H1 (cell line): ENCODE measurements around the gene PCDHGA3. TPM values are rescaled to one million over a fixed set of nuclear protein-coding genes. Genes with fewer than 3 reads are reported as not detected.

Experiments used
- CTCF ChIA-PET: fragments of 300-600 bp; sonication (Branson Sonifier 250); formaldehyde crosslinking; loops from one replicate; lab custom pipeline; 2021; ENCODE audit not compliant: partially characterized antibody; lab: Charles Lee
- POLR2A ChIA-PET: fragments of 300-600 bp; sonication (Branson Sonifier 250); formaldehyde crosslinking; loops from one replicate; lab custom pipeline; 2021; ENCODE audit warnings: inconsistent platforms; ENCODE audit not compliant: partially characterized antibody; lab: Charles Lee
- DNase-seq, 2 experiments: peaks; one replicate each; pipeline versions ENCODE4 v3.0.0 to v3.0.0-alpha.2; 2010 to 2022; ENCODE audit warnings: low spot score in 2 of 2, low read depth in 1 of 2, mixed read lengths in 1 of 2
- FAIRE-seq: peaks from 2 replicates; lab custom pipeline; 2011; peaks lifted over from hg19 to GRCh38; lab: Jason Lieb, UNC
- H2AFZ ChIP-seq: 2 replicates; pipeline ENCODE4 v1.8.1; 2012; ENCODE audit warnings: low read length, inconsistent platforms
- H2AK5ac ChIP-seq: 2 replicates; pipeline ENCODE4 v1.6.1; 2013; ENCODE audit warnings: low read depth, low read length
- H2BK120ac ChIP-seq: replicated peaks from 2 replicates; pipeline ENCODE3; 2013; ENCODE audit warnings: low read depth, low read length, inconsistent platforms
- H2BK12ac ChIP-seq: 2 replicates; pipeline ENCODE4 v1.6.1; 2013; ENCODE audit warnings: low read depth, low read length
- H2BK15ac ChIP-seq: 2 replicates; pipeline ENCODE4 v1.6.1; 2013; ENCODE audit warnings: low read length
- H2BK20ac ChIP-seq: 2 replicates; pipeline ENCODE4 v1.6.1; 2013; ENCODE audit warnings: low read length
- H2BK5ac ChIP-seq: 2 replicates; pipeline ENCODE4 v1.6.1; 2013; ENCODE audit warnings: low read depth, low read length
- H3K14ac ChIP-seq: 2 replicates; pipeline ENCODE4 v1.6.1; 2013; ENCODE audit warnings: inconsistent platforms; ENCODE audit not compliant: insufficient read length
- H3K18ac ChIP-seq: 2 replicates; pipeline ENCODE4 v1.6.1; 2013; ENCODE audit warnings: low read length; ENCODE audit errors: extremely low read depth
- H3K23ac ChIP-seq: 2 replicates; pipeline ENCODE4 v1.6.1; 2013; ENCODE audit warnings: inconsistent platforms; ENCODE audit not compliant: insufficient read length
- H3K23me2 ChIP-seq: 2 replicates; pipeline ENCODE4 v1.6.1; 2013; ENCODE audit warnings: low read depth, low read length
- H3K27ac ChIP-seq: 2 replicates; pipeline ENCODE4 v1.6.1; 2011; ENCODE audit warnings: low read depth, low read length, inconsistent platforms
- H3K27me3 ChIP-seq, 4 experiments: replicated peaks in 1 of 4; 1 replicate in 1 of 4; 2 replicates in 3 of 4; pipeline versions ENCODE4 v1.6.1 to v1.8.1; 2011 to 2013; ENCODE audit warnings: low read length in 3 of 4, mild to moderate bottlenecking in 3 of 4, inconsistent platforms in 2 of 4, mixed read lengths in 2 of 4, moderate library complexity in 1 of 4; ENCODE audit not compliant: control insufficient read depth in 3 of 4, insufficient read depth in 3 of 4; ENCODE audit errors: extremely low read depth in 1 of 4
- H3K36me3 ChIP-seq, 4 experiments: 2 replicates each; pipeline versions ENCODE4 v1.6.1 to v1.8.1; 2011 to 2013; ENCODE audit warnings: mild to moderate bottlenecking in 4 of 4, low read length in 3 of 4, moderate library complexity in 2 of 4, control low read depth in 1 of 4, inconsistent platforms in 1 of 4; ENCODE audit not compliant: insufficient read depth in 4 of 4, control insufficient read depth in 2 of 4
- H3K4ac ChIP-seq: replicated peaks from 2 replicates; pipeline ENCODE3; 2013; ENCODE audit warnings: low read length, low read depth, mixed read lengths, inconsistent platforms; ENCODE audit not compliant: insufficient read length
- H3K4me1 ChIP-seq, 4 experiments: replicated peaks in 1 of 4; 1 replicate in 1 of 4; 2 replicates in 3 of 4; pipeline versions ENCODE4 v1.6.1 to v1.8.1; 2011 to 2013; ENCODE audit warnings: low read length in 3 of 4, inconsistent platforms in 2 of 4, mixed read lengths in 1 of 4; ENCODE audit not compliant: insufficient read depth in 4 of 4, control insufficient read depth in 3 of 4
- H3K4me2 ChIP-seq, 2 experiments: 2 replicates each; pipeline versions ENCODE4 v1.6.1 to v1.8.1; 2011 to 2013; ENCODE audit warnings: low read depth in 2 of 2, low read length in 2 of 2, control low read depth in 1 of 2, inconsistent platforms in 1 of 2, mild to moderate bottlenecking in 1 of 2; ENCODE audit not compliant: insufficient read depth in 1 of 2
- H3K4me3 ChIP-seq, 4 experiments: fragments of 200-600, 300-600 bp in 1 of 4; sonication (generic), shearing (Covaris generic), sonication (Bioruptor Twin) in 1 of 4; 2 replicates each; pipeline versions ENCODE4 v1.5.1 to v1.8.1; 2011 to 2016; ENCODE audit warnings: low read length in 4 of 4, low read depth in 3 of 4, control low read depth in 2 of 4, inconsistent platforms in 2 of 4, mild to moderate bottlenecking in 2 of 4, mixed read lengths in 1 of 4, moderate library complexity in 1 of 4; ENCODE audit not compliant: insufficient read depth in 2 of 4; ENCODE audit errors: extremely low read depth in 1 of 4
- H3K56ac ChIP-seq: replicated peaks from 2 replicates; pipeline ENCODE3; 2013; ENCODE audit warnings: low read depth, mild to moderate bottlenecking, mixed read lengths, low read length, inconsistent platforms; ENCODE audit not compliant: insufficient read length
- H3K79me1 ChIP-seq: 2 replicates; pipeline ENCODE4 v1.6.1; 2013; ENCODE audit warnings: low read depth, low read length, control low read depth
- H3K79me2 ChIP-seq, 2 experiments: 2 replicates each; pipeline versions ENCODE4 v1.6.1 to v1.8.1; 2012 to 2013; ENCODE audit warnings: low read length in 2 of 2, mild to moderate bottlenecking in 2 of 2, inconsistent platforms in 1 of 2; ENCODE audit not compliant: insufficient read depth in 2 of 2, control insufficient read depth in 1 of 2
- H3K9ac ChIP-seq, 4 experiments: replicated peaks in 1 of 4; 1 replicate in 1 of 4; 2 replicates in 3 of 4; pipeline versions ENCODE4 v1.6.1 to v1.8.1; 2011 to 2013; ENCODE audit warnings: low read depth in 3 of 4, low read length in 3 of 4, control low read depth in 2 of 4, mild to moderate bottlenecking in 2 of 4, moderate library complexity in 2 of 4, inconsistent platforms in 1 of 4; ENCODE audit errors: extremely low read depth in 1 of 4
- H3K9me3 ChIP-seq, 2 experiments: 2 replicates each; pipeline versions ENCODE4 v1.6.1 to v1.8.1; 2012 to 2013; ENCODE audit warnings: mild to moderate bottlenecking in 2 of 2, moderate library complexity in 2 of 2, control low read depth in 1 of 2, inconsistent platforms in 1 of 2, low read depth in 1 of 2, low read length in 1 of 2, mixed read lengths in 1 of 2; ENCODE audit not compliant: insufficient read depth in 2 of 2
- H4K20me1 ChIP-seq, 2 experiments: replicated peaks in 1 of 2; 2 replicates each; pipeline versions ENCODE3 to v1.8.1; 2011 to 2013; ENCODE audit warnings: inconsistent platforms in 2 of 2, low read length in 2 of 2, mild to moderate bottlenecking in 1 of 2; ENCODE audit not compliant: insufficient read depth in 2 of 2, control insufficient read depth in 1 of 2
- H4K5ac ChIP-seq: 2 replicates; pipeline ENCODE4 v1.6.1; 2013; ENCODE audit warnings: low read length, low read depth, mixed read lengths, inconsistent platforms; ENCODE audit not compliant: insufficient read length
- H4K8ac ChIP-seq: 2 replicates; pipeline ENCODE4 v1.8.0; 2013; ENCODE audit warnings: mild to moderate bottlenecking, moderate library complexity, low read length, inconsistent platforms; ENCODE audit not compliant: insufficient read depth; ENCODE audit errors: extremely low read depth
- H4K91ac ChIP-seq: replicated peaks from 2 replicates; pipeline ENCODE3; 2013; ENCODE audit warnings: low read length, mixed read lengths, inconsistent platforms; ENCODE audit not compliant: insufficient read length
- BRCA1 ChIP-seq: IDR thresholded peaks from 2 replicates; pipeline ENCODE4 v1.6.1; 2012; ENCODE audit warnings: low read depth, low read length, improper control_type of control experiment
- JUND ChIP-seq: IDR thresholded peaks from 2 replicates; pipeline ENCODE4 v1.6.1; 2011; ENCODE audit warnings: mild to moderate bottlenecking, improper control_type of control experiment, low read length
- RAD21 ChIP-seq, 2 experiments: IDR thresholded peaks in 1 of 2; conservative IDR thresholded peaks in 1 of 2; 2 replicates each; pipeline ENCODE4 v1.6.1; 2011; ENCODE audit warnings: low read depth in 2 of 2, low read length in 2 of 2, improper control_type of control experiment in 1 of 2, inconsistent platforms in 1 of 2, mild to moderate bottlenecking in 1 of 2, moderate library complexity in 1 of 2
- RNF2 ChIP-seq: fragments of 200-900, 300-1000 bp; sonication (generic); IDR thresholded peaks from 2 replicates; pipeline ENCODE4 v1.7.1; 2016; ENCODE audit warnings: borderline replicate concordance, low read depth, mild to moderate bottlenecking, antibody characterized with exemption, low read length; ENCODE audit not compliant: poor library complexity, severe bottlenecking; ENCODE audit errors: missing control alignments
- WGBS, 2 experiments: shearing (Covaris generic) in 1 of 2; methylation state at CpG; one replicate each; pipeline versions ENCODE4 v1.1.6 to v1.1.7; 2013 to 2015; ENCODE audit warnings: low lambda C conversion rate in 2 of 2, mixed read lengths in 2 of 2, inconsistent platforms in 1 of 2, low coverage in 1 of 2, missing lambda C conversion rate in 1 of 2; ENCODE audit not compliant: insufficient replicate concordance in 2 of 2, insufficient coverage in 1 of 2, insufficient read length in 1 of 2; ENCODE audit errors: extremely low coverage in 1 of 2, missing lambda C conversion rate in 1 of 2; 5-methylcytosine and 5-hydroxymethylcytosine counted together
- polyA plus RNA-seq, 7 experiments: library from polyadenylated mRNA; depleted of rRNA in 3 of 7; stranded (reverse) in 5 of 7; unstranded in 2 of 7; fragments of >200 nt in 5 of 7; fragments of 200-250 nt in 2 of 7; gene quantifications; 1 replicate in 5 of 7; 2 replicates in 1 of 7; 4 replicates in 1 of 7; pipeline versions ENCODE4 v1.2.1 to v1.2.3, GENCODE V29; 2011 to 2013; ENCODE audit warnings: missing spikeins in 2 of 7, mixed read lengths in 2 of 7
- total RNA-seq: library from RNA; stranded (reverse); fragmentation: NEBNext Ultra II Directional; extraction: Animal tissue kit (Norgen Biotek cat#: 25700); gene quantifications from 2 replicates; pipeline ENCODE4 v1.2.1, GENCODE V29; 2021
- TF ChIP-seq, protein P1 (sequence below), 3 experiments: IDR thresholded peaks; 1 replicate in 2 of 3; 2 replicates in 1 of 3; pipeline versions ENCODE4 v1.5.1 to v1.6.1; 2011; ENCODE audit warnings: low read length in 3 of 3, mild to moderate bottlenecking in 3 of 3, inconsistent platforms in 2 of 3, low read depth in 1 of 3, moderate library complexity in 1 of 3; ENCODE audit not compliant: insufficient read depth in 1 of 3; ENCODE audit errors: control extremely low read depth in 1 of 3
- TF ChIP-seq, protein P2 (sequence below): IDR thresholded peaks from 2 replicates; pipeline ENCODE4 v1.6.1; 2012; ENCODE audit warnings: inconsistent platforms

Gene PCDHGA3
- total and polyA plus RNA-seq, 2 of the 8 experiments (the other 6 are each of a cell fraction or from before 2014, with no cell fraction given): 0.15 to 0.39 TPM

DNA sequence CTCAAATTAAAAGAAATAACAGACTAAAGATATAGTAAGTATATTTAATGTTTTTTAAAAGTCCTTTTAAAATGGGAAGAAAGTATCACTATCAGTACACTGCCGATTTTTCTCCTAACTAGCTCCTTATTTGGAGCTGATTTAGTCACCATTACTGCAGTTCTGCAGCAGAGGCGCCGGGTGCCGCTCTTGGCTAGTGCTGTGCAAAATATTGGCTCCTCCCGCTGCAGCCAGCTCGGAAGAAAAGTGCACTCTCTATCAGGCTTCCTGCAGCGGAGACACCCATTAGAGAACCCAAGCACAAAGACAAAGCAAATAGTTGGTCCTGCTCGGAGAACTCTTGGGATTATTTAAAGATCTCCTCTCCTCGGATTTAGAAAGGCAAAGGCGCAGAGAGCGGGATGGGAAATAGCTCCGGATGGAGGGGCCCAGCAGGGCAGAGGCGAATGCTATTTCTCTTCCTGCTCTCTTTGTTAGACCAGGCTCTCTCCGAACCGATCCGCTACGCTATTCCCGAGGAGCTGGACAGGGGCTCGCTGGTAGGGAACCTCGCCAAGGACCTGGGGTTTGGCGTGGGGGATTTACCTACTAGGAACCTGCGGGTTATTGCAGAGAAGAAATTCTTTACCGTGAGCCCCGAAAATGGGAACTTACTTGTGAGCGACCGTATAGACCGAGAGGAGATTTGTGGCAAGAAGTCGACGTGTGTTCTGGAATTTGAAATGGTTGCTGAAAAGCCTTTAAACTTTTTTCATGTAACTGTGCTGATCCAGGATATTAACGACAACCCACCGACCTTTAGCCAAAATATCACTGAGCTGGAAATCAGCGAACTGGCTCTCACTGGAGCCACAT, 26.6 kb downstream of the PCDHGA3 start, which contains the start of gene PCDHGB3:
Gene PCDHGB3, plus strand, starts transcription at position 249 of the 855 bp plus-strand sequence. Its CDS starts 153 bp downstream, at position 402.
- no peaks in the 10 kb centered on the region for H3K4me1 ChIP-seq
- peaks cover 42 to 55% of the 10 kb centered on the region in 2 experiments for H3K9me3 ChIP-seq
- H3K79me2 ChIP-seq: no peaks in the 10 kb centered on the region
- POLR2A ChIA-PET: interaction anchor here (1.1 to 1.6 kb wide), 2 partner anchors 17 to 276 kb away, joined by 3 to 4 read pairs; partner anchors contain the start of genes PCDHB2 and PCDHGB4
- no peaks in the 10 kb centered on the region for H4K20me1 ChIP-seq
- no peaks in the 10 kb centered on the region for H3K23me2 ChIP-seq
- H2BK15ac ChIP-seq: no peak within 1 kb of the TSS
- 89% methylated on average over 32 of the region's 32 CpGs; no CpG with 5 or more reads in 1 of the 2 experiments for WGBS, 2 experiments
- FAIRE-seq: no peak
- no peaks in the 10 kb centered on the region for H3K27me3 ChIP-seq
- H4K8ac ChIP-seq: no peak within 1 kb of the TSS
- H3K9ac ChIP-seq: no peak within 1 kb of the TSS
- CTCF ChIA-PET: interaction anchor here (0.6 to 3.7 kb wide), 34 partner anchors 8 to 591 kb away, joined by 3 to 27 read pairs (median 4); partner anchors contain the start of genes PCDHB10, PCDHB14, PCDHB4 and PCDHGA10
- no peak within 1 kb of the TSS for H3K4ac ChIP-seq
- H2AFZ ChIP-seq: no peak within 1 kb of the TSS
- H2BK12ac ChIP-seq: no peak within 1 kb of the TSS
- H3K36me3 ChIP-seq: peaks cover 0 to 3% (median 0%) of the 10 kb centered on the region in 4 experiments; a peak in 2 of 8 replicates
- H2AK5ac ChIP-seq: no peak within 1 kb of the TSS
- no peak within 1 kb of the TSS for H3K56ac ChIP-seq
- H4K91ac ChIP-seq: no peak within 1 kb of the TSS
- no peak within 1 kb of the TSS for H3K4me2 ChIP-seq
- H3K27ac ChIP-seq: no peak within 1 kb of the TSS
- no peak within 1 kb of the TSS for H2BK120ac ChIP-seq
- no peaks in the 10 kb centered on the region for H3K79me1 ChIP-seq
- no peak within 1 kb of the TSS for H4K5ac ChIP-seq
- H3K4me3 ChIP-seq: no peak within 1 kb of the TSS
- no peak within 1 kb of the TSS for H3K18ac ChIP-seq
- H2BK20ac ChIP-seq: no peak within 1 kb of the TSS
- no peak within 1 kb of the TSS for H3K23ac ChIP-seq
- DNase-seq: no peak
- H3K14ac ChIP-seq: no peak within 1 kb of the TSS
- H2BK5ac ChIP-seq: no peak within 1 kb of the TSS
- TF ChIP-seq JUND (no peak), RNF2 (no peak), RAD21 (IDR thresholded peaks at IDR 0.05 in 1 of 2, conservative IDR thresholded peaks at IDR 0.05 in 1 of 2; ENCODE audit: low read depth in 2 of 2, low read length in 2 of 2) (peak; percentile 43 to 50; a peak in 3 of 4 replicates), BRCA1 (no peak)
- TF ChIP-seq, protein P1, sequence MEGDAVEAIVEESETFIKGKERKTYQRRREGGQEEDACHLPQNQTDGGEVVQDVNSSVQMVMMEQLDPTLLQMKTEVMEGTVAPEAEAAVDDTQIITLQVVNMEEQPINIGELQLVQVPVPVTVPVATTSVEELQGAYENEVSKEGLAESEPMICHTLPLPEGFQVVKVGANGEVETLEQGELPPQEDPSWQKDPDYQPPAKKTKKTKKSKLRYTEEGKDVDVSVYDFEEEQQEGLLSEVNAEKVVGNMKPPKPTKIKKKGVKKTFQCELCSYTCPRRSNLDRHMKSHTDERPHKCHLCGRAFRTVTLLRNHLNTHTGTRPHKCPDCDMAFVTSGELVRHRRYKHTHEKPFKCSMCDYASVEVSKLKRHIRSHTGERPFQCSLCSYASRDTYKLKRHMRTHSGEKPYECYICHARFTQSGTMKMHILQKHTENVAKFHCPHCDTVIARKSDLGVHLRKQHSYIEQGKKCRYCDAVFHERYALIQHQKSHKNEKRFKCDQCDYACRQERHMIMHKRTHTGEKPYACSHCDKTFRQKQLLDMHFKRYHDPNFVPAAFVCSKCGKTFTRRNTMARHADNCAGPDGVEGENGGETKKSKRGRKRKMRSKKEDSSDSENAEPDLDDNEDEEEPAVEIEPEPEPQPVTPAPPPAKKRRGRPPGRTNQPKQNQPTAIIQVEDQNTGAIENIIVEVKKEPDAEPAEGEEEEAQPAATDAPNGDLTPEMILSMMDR (IDR thresholded peaks at IDR 0.05; ENCODE audit: control extremely low read depth in 1 of 3, insufficient read depth in 1 of 3, low read depth in 1 of 3, low read length in 3 of 3): peak; percentile 14 to 28 (median 24); a peak in 3 of 4 replicates
- TF ChIP-seq, protein P2, sequence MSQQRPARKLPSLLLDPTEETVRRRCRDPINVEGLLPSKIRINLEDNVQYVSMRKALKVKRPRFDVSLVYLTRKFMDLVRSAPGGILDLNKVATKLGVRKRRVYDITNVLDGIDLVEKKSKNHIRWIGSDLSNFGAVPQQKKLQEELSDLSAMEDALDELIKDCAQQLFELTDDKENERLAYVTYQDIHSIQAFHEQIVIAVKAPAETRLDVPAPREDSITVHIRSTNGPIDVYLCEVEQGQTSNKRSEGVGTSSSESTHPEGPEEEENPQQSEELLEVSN: no peak
